Uterus (tissue), 2 donors: ENCODE data around the gene SCN8A.
"Not testable (repeated sequence)": the region's sequence is repeated elsewhere in the genome, so short reads cannot be mapped to it uniquely, and the experiment has no call there.

Experiments
- CTCF ChIP-seq, 4 experiments: fragments of 200-600 bp in 2 of 4; fragments of 450-650 bp in 2 of 4; sonication (generic) in 2 of 4; IDR thresholded peaks; one replicate each; pipeline ENCODE4 v1.5.1; 2016 to 2019; ENCODE audit warnings: antibody characterized with exemption in 4 of 4, mild to moderate bottlenecking in 2 of 4, moderate library complexity in 1 of 4
- POLR2A ChIP-seq, 2 donors: fragments of 450-650 bp; IDR thresholded peaks; one replicate each; pipeline ENCODE4 v1.6.1; 2016; ENCODE audit warnings: antibody characterized with exemption in 2 of 2, mild to moderate bottlenecking in 1 of 2, moderate library complexity in 1 of 2

GRCh38 chr12:51831817-51832216 lies 240.8 kb downstream of the SCN8A start:
- not testable (repeated sequence) for TF ChIP-seq POLR2A, CTCF (IDR thresholded peaks at IDR 0.05)
